Measurements from ENCODE around the gene NEGR1.

The NEGR1 gene

GRCh38 chr1:71737768-71738167 is 544.6 kb downstream of the NEGR1 start:
- Histone ChIP-seq H3K9me2 (replicated peaks; ENCODE audit: low read depth, low read length) (no peaks in the 10 kb centered on the region), H3K4me3 (ENCODE audit: low read length, poor library complexity, severe bottlenecking) (no peak overlapping the region), H3F3A (ENCODE audit: low read depth) (no peaks in the 10 kb centered on the region), H3K4me1 (ENCODE audit: insufficient read depth, low read length, poor library complexity, severe bottlenecking) (peaks cover 7% of the 10 kb centered on the region), H4K20me1 (ENCODE audit: insufficient read depth, low read length, poor library complexity, severe bottlenecking) (no peaks in the 10 kb centered on the region), H3K27me3 (ENCODE audit: insufficient read depth, low read length, poor library complexity, severe bottlenecking) (no peaks in the 10 kb centered on the region), H3K9ac (ENCODE audit: low read depth, low read length, poor library complexity, severe bottlenecking) (no peak overlapping the region), H3K4me2 (ENCODE audit: low read depth, low read length, poor library complexity, severe bottlenecking) (no peak overlapping the region), H3K9me3 (ENCODE audit: insufficient read depth, low read depth, low read length) (no peaks in the 10 kb centered on the region), H2AFZ (ENCODE audit: low read length) (peak overlapping the region; percentile 53; the same call in 1 of the 2 replicates), H3K79me2 (ENCODE audit: insufficient read depth, low read length) (no peaks in the 10 kb centered on the region), H3K36me3 (ENCODE audit: insufficient read depth, low read length) (no peaks in the 10 kb centered on the region)
- TF ChIP-seq EZH2phosphoT487 (IDR thresholded peaks at IDR 0.05; ENCODE audit: borderline replicate concordance) = no peak

GRCh38 chr1:71733121-71733520 is 549.2 kb downstream of the NEGR1 start:
- H3K79me2 ChIP-seq (ENCODE audit: insufficient read depth, low read length) = no peaks in the 10 kb centered on the region
- H3K4me3 ChIP-seq (ENCODE audit: low read length, poor library complexity, severe bottlenecking) = no peak overlapping the region
- no peaks in the 10 kb centered on the region for H3K9me2 ChIP-seq (replicated peaks; ENCODE audit: low read depth, low read length)
- H3K36me3 ChIP-seq (ENCODE audit: insufficient read depth, low read length) = no peaks in the 10 kb centered on the region
- H3K9ac ChIP-seq (ENCODE audit: low read depth, low read length, poor library complexity, severe bottlenecking) = no peak overlapping the region
- H3F3A ChIP-seq (ENCODE audit: low read depth) = no peaks in the 10 kb centered on the region
- H3K27me3 ChIP-seq (ENCODE audit: insufficient read depth, low read length, poor library complexity, severe bottlenecking) = no peaks in the 10 kb centered on the region
- H3K4me1 ChIP-seq (ENCODE audit: insufficient read depth, low read length, poor library complexity, severe bottlenecking) = peaks cover 19% of the 10 kb centered on the region
- H4K20me1 ChIP-seq (ENCODE audit: insufficient read depth, low read length, poor library complexity, severe bottlenecking) = no peaks in the 10 kb centered on the region
- no peaks in the 10 kb centered on the region for H3K9me3 ChIP-seq (ENCODE audit: insufficient read depth, low read depth, low read length)
- no peak overlapping the region for H2AFZ ChIP-seq (ENCODE audit: low read length)
- TF ChIP-seq EZH2phosphoT487 (IDR thresholded peaks at IDR 0.05; ENCODE audit: borderline replicate concordance) (no peak), CTCF (conservative IDR thresholded peaks at IDR 0.05; ENCODE audit: low read length) (no peak)
- peak overlapping the region; percentile 6 for H3K4me2 ChIP-seq (ENCODE audit: low read depth, low read length, poor library complexity, severe bottlenecking)

GRCh38 chr1:71721532-71721931 is 560.8 kb downstream of the NEGR1 start:
- no peak overlapping the region for H3K4me3 ChIP-seq (ENCODE audit: low read length, poor library complexity, severe bottlenecking)
- no peaks in the 10 kb centered on the region for H3K4me1 ChIP-seq (ENCODE audit: insufficient read depth, low read length, poor library complexity, severe bottlenecking)
- no peaks in the 10 kb centered on the region for H3F3A ChIP-seq (ENCODE audit: low read depth)
- H3K79me2 ChIP-seq (ENCODE audit: insufficient read depth, low read length) = no peaks in the 10 kb centered on the region
- H3K36me3 ChIP-seq (ENCODE audit: insufficient read depth, low read length) = no peaks in the 10 kb centered on the region
- H3K4me2 ChIP-seq (ENCODE audit: low read depth, low read length, poor library complexity, severe bottlenecking) = no peak overlapping the region
- H3K9ac ChIP-seq (ENCODE audit: low read depth, low read length, poor library complexity, severe bottlenecking) = no peak overlapping the region
- H3K9me2 ChIP-seq (replicated peaks; ENCODE audit: low read depth, low read length) = no peaks in the 10 kb centered on the region
- H2AFZ ChIP-seq (ENCODE audit: low read length) = no peak overlapping the region
- no peaks in the 10 kb centered on the region for H4K20me1 ChIP-seq (ENCODE audit: insufficient read depth, low read length, poor library complexity, severe bottlenecking)
- no peak for TF ChIP-seq EZH2phosphoT487 (IDR thresholded peaks at IDR 0.05; ENCODE audit: borderline replicate concordance)
- TF ChIP-seq CTCF (conservative IDR thresholded peaks at IDR 0.05; ENCODE audit: low read length) = peak; percentile 62
- no peaks in the 10 kb centered on the region; the same call in 1 of the 2 replicates for H3K9me3 ChIP-seq (ENCODE audit: insufficient read depth, low read depth, low read length)
- no peaks in the 10 kb centered on the region for H3K27me3 ChIP-seq (ENCODE audit: insufficient read depth, low read length, poor library complexity, severe bottlenecking)

- Histone ChIP-seq H2AFZ (ENCODE audit: low read length) (no peak overlapping the region), H3K4me1 (ENCODE audit: insufficient read depth, low read length, poor library complexity, severe bottlenecking) (no peaks in the 10 kb centered on the region), H3K9me2 (replicated peaks; ENCODE audit: low read depth, low read length) (no peaks in the 10 kb centered on the region), H3F3A (ENCODE audit: low read depth) (no peaks in the 10 kb centered on the region), H3K9me3 (ENCODE audit: insufficient read depth, low read depth, low read length) (peaks cover 9% of the 10 kb centered on the region; the same call in 1 of the 2 replicates), H3K9ac (ENCODE audit: low read depth, low read length, poor library complexity, severe bottlenecking) (no peak overlapping the region), H3K79me2 (ENCODE audit: insufficient read depth, low read length) (no peaks in the 10 kb centered on the region), H4K20me1 (ENCODE audit: insufficient read depth, low read length, poor library complexity, severe bottlenecking) (no peaks in the 10 kb centered on the region), H3K4me3 (ENCODE audit: low read length, poor library complexity, severe bottlenecking) (no peak overlapping the region), H3K36me3 (ENCODE audit: insufficient read depth, low read length) (no peaks in the 10 kb centered on the region), H3K27me3 (ENCODE audit: insufficient read depth, low read length, poor library complexity, severe bottlenecking) (no peaks in the 10 kb centered on the region), H3K4me2 (ENCODE audit: low read depth, low read length, poor library complexity, severe bottlenecking) (no peak overlapping the region)
- TF ChIP-seq CTCF (conservative IDR thresholded peaks at IDR 0.05; ENCODE audit: low read length) (no peak), EZH2phosphoT487 (IDR thresholded peaks at IDR 0.05; ENCODE audit: borderline replicate concordance) (no peak)
Measured at GRCh38 chr1:71719330-71719729, 563.0 kb downstream of the NEGR1 start.

Measured in Loucy (cell line).